Measurements from ENCODE around the gene TRIM17.

DNA sequence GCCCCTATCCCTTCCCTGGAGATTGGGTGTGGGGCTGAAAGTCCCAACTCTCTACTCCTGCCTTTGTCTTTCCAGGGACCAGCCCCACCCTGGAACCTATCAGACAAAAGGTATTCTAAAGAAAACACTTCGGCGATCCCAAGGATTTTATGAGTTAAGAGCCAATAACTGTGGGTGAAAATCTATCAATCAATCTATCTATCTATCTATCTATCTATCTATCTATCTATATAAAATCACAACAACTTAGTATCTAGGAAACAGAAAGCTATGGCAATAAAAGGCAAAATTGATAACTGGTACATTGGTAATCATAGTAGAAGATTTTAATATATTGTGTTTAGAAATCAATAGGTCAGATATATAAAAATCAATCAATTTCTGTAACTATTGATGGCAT lies 32.9 kb downstream of the TRIM17 start:
- TF ChIP-seq POLR2A (IDR thresholded peaks at IDR 0.05) = no peak
- TF ChIP-seq, protein P1, sequence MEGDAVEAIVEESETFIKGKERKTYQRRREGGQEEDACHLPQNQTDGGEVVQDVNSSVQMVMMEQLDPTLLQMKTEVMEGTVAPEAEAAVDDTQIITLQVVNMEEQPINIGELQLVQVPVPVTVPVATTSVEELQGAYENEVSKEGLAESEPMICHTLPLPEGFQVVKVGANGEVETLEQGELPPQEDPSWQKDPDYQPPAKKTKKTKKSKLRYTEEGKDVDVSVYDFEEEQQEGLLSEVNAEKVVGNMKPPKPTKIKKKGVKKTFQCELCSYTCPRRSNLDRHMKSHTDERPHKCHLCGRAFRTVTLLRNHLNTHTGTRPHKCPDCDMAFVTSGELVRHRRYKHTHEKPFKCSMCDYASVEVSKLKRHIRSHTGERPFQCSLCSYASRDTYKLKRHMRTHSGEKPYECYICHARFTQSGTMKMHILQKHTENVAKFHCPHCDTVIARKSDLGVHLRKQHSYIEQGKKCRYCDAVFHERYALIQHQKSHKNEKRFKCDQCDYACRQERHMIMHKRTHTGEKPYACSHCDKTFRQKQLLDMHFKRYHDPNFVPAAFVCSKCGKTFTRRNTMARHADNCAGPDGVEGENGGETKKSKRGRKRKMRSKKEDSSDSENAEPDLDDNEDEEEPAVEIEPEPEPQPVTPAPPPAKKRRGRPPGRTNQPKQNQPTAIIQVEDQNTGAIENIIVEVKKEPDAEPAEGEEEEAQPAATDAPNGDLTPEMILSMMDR (IDR thresholded peaks at IDR 0.05) = no peak

All from vagina (tissue), 2 donors.